Measurements from ENCODE around the gene LRP1B.
A peak's percentile ranks its signal among the peaks of the same experiment; 100 is the strongest.
"Not testable (repeated sequence)": the region's sequence is repeated elsewhere in the genome, so short reads cannot be mapped to it uniquely, and the experiment has no call there.

Gene LRP1B

GRCh38 chr2:140567734-140568133, 1563.1 kb downstream of the LRP1B start:
- Mint-ChIP-seq H3K9me3 (peaks cover 8% of the 10 kb centered on the region), H3K27ac (no peak overlapping the region), H3K4me1 (no peaks in the 10 kb centered on the region), H3K4me3 (no peak overlapping the region), H3K36me3 (no peaks in the 10 kb centered on the region)
- peak; percentile 71 for ATAC-seq
- DNase-seq (ENCODE audit: low spot score in 2 of 2): no peak

- peak; percentile 40 for ATAC-seq
- no peak for DNase-seq (ENCODE audit: low spot score in 2 of 2)
- no peaks in the 10 kb centered on the region for H3K4me1 Mint-ChIP-seq
- H3K9me3 Mint-ChIP-seq: peaks cover 8% of the 10 kb centered on the region
- H3K4me3 Mint-ChIP-seq: no peak overlapping the region
- H3K36me3 Mint-ChIP-seq: no peaks in the 10 kb centered on the region
- no peak overlapping the region for H3K27ac Mint-ChIP-seq
Measured at GRCh38 chr2:140565756-140566155, 1565.1 kb downstream of the LRP1B start.

- DNase-seq (ENCODE audit: low spot score in 2 of 2): no peak
- H3K9me3 Mint-ChIP-seq: peaks cover 17% of the 10 kb centered on the region
- H3K27ac Mint-ChIP-seq: no peak overlapping the region
- no peak overlapping the region for H3K4me3 Mint-ChIP-seq
- no peak for ATAC-seq
- no peaks in the 10 kb centered on the region for H3K4me1 Mint-ChIP-seq
- H3K36me3 Mint-ChIP-seq: no peaks in the 10 kb centered on the region
Measured at GRCh38 chr2:140555701-140556100, 1575.1 kb downstream of the LRP1B start.

GRCh38 chr2:140552634-140553033, 1578.2 kb downstream of the LRP1B start:
- H3K4me1 Mint-ChIP-seq: no peaks in the 10 kb centered on the region
- ATAC-seq (no peak), DNase-seq (ENCODE audit: low spot score in 2 of 2) (no peak)
- H3K27ac Mint-ChIP-seq: no peak overlapping the region
- no peak overlapping the region for H3K4me3 Mint-ChIP-seq
- no peaks in the 10 kb centered on the region for H3K36me3 Mint-ChIP-seq
- peaks cover 10% of the 10 kb centered on the region for H3K9me3 Mint-ChIP-seq

- DNase-seq (ENCODE audit: low spot score in 2 of 2) (no peak), ATAC-seq (no peak)
- no peak overlapping the region for H3K27ac Mint-ChIP-seq
- peaks cover 10% of the 10 kb centered on the region for H3K9me3 Mint-ChIP-seq
- no peaks in the 10 kb centered on the region for H3K36me3 Mint-ChIP-seq
- no peak overlapping the region for H3K4me3 Mint-ChIP-seq
- H3K4me1 Mint-ChIP-seq: no peaks in the 10 kb centered on the region
Measured at GRCh38 chr2:140551287-140551686, 1579.5 kb downstream of the LRP1B start.

GRCh38 chr2:140550821-140551220, 1580.0 kb downstream of the LRP1B start:
- H3K4me3 Mint-ChIP-seq: no peak overlapping the region
- no peaks in the 10 kb centered on the region for H3K4me1 Mint-ChIP-seq
- DNase-seq (ENCODE audit: low spot score in 2 of 2) (no peak), ATAC-seq (no peak)
- H3K9me3 Mint-ChIP-seq: peaks cover 10% of the 10 kb centered on the region
- H3K27ac Mint-ChIP-seq: no peak overlapping the region
- H3K36me3 Mint-ChIP-seq: no peaks in the 10 kb centered on the region

- H3K36me3 Mint-ChIP-seq; ATAC-seq; H3K27ac Mint-ChIP-seq; DNase-seq (ENCODE audit: low spot score in 2 of 2); H3K4me1 Mint-ChIP-seq; H3K4me3 Mint-ChIP-seq: not testable (repeated sequence)
- H3K9me3 Mint-ChIP-seq: peaks cover 16% of the 10 kb centered on the region
Measured at GRCh38 chr2:140544769-140545168, 1586.0 kb downstream of the LRP1B start.

- no peak overlapping the region for H3K4me3 Mint-ChIP-seq
- no peak overlapping the region for H3K27ac Mint-ChIP-seq
- H3K36me3 Mint-ChIP-seq: no peaks in the 10 kb centered on the region
- DNase-seq (ENCODE audit: low spot score in 2 of 2): no peak
- H3K4me1 Mint-ChIP-seq: no peaks in the 10 kb centered on the region
- H3K9me3 Mint-ChIP-seq: peaks cover 16% of the 10 kb centered on the region
- no peak for ATAC-seq
Measured at GRCh38 chr2:140542627-140543026, 1588.2 kb downstream of the LRP1B start.

- no peak for ATAC-seq
- Mint-ChIP-seq H3K4me3 (no peak overlapping the region), H3K27ac (no peak overlapping the region), H3K4me1 (no peaks in the 10 kb centered on the region), H3K36me3 (no peaks in the 10 kb centered on the region), H3K9me3 (peaks cover 8% of the 10 kb centered on the region)
- no peak for DNase-seq (ENCODE audit: low spot score in 2 of 2)
Measured at GRCh38 chr2:140539242-140539875, 1591.5 kb downstream of the LRP1B start.

GRCh38 chr2:140529706-140530105, 1601.1 kb downstream of the LRP1B start:
- Mint-ChIP-seq H3K4me1 (no peaks in the 10 kb centered on the region), H3K4me3 (no peak overlapping the region), H3K27ac (no peak overlapping the region), H3K36me3 (no peaks in the 10 kb centered on the region), H3K9me3 (peaks cover 21% of the 10 kb centered on the region)
- DNase-seq (ENCODE audit: low spot score in 2 of 2) (no peak), ATAC-seq (no peak)

- H3K36me3 Mint-ChIP-seq: no peaks in the 10 kb centered on the region
- H3K4me3 Mint-ChIP-seq: no peak overlapping the region
- ATAC-seq (no peak), DNase-seq (ENCODE audit: low spot score in 2 of 2) (no peak)
- no peak overlapping the region for H3K27ac Mint-ChIP-seq
- H3K4me1 Mint-ChIP-seq: no peaks in the 10 kb centered on the region
- H3K9me3 Mint-ChIP-seq: peaks cover 21% of the 10 kb centered on the region
Measured at GRCh38 chr2:140528982-140529381, 1601.8 kb downstream of the LRP1B start.

GRCh38 chr2:140526575-140526974, 1604.2 kb downstream of the LRP1B start:
- DNase-seq (ENCODE audit: low spot score in 2 of 2): no peak
- Mint-ChIP-seq H3K9me3 (peaks cover 18% of the 10 kb centered on the region), H3K36me3 (no peaks in the 10 kb centered on the region), H3K4me3 (no peak overlapping the region), H3K4me1 (no peaks in the 10 kb centered on the region), H3K27ac (no peak overlapping the region)
- no peak for ATAC-seq

- Mint-ChIP-seq H3K4me3 (no peak overlapping the region), H3K4me1 (no peaks in the 10 kb centered on the region), H3K9me3 (peaks cover 7% of the 10 kb centered on the region), H3K27ac (no peak overlapping the region), H3K36me3 (no peaks in the 10 kb centered on the region)
- DNase-seq (ENCODE audit: low spot score in 2 of 2) (no peak), ATAC-seq (no peak)
Measured at GRCh38 chr2:140512106-140512505, 1618.7 kb downstream of the LRP1B start.

GRCh38 chr2:140509765-140510164, 1621.1 kb downstream of the LRP1B start:
- Mint-ChIP-seq H3K4me3 (no peak overlapping the region), H3K27ac (no peak overlapping the region)

GRCh38 chr2:140508756-140509155, 1622.1 kb downstream of the LRP1B start:
- no peak for ATAC-seq
- no peak overlapping the region for H3K27ac Mint-ChIP-seq

More at GRCh38 chr2:140509765-140510164, 1621.1 kb downstream of the LRP1B start:
- DNase-seq (ENCODE audit: low spot score in 2 of 2) (no peak), ATAC-seq (no peak)
- H3K36me3 Mint-ChIP-seq: no peaks in the 10 kb centered on the region
- no peaks in the 10 kb centered on the region for H3K4me1 Mint-ChIP-seq
- peaks cover 7% of the 10 kb centered on the region for H3K9me3 Mint-ChIP-seq

GRCh38 chr2:140506606-140507005, 1624.2 kb downstream of the LRP1B start:
- no peaks in the 10 kb centered on the region for H3K36me3 Mint-ChIP-seq
- no peaks in the 10 kb centered on the region for H3K4me1 Mint-ChIP-seq
- H3K9me3 Mint-ChIP-seq: peaks cover 3% of the 10 kb centered on the region
- H3K4me3 Mint-ChIP-seq: no peak overlapping the region
- DNase-seq (ENCODE audit: low spot score in 2 of 2): no peak
- H3K27ac Mint-ChIP-seq: no peak overlapping the region
- ATAC-seq: no peak

More at GRCh38 chr2:140508756-140509155, 1622.1 kb downstream of the LRP1B start:
- H3K9me3 Mint-ChIP-seq: peaks cover 7% of the 10 kb centered on the region
- H3K36me3 Mint-ChIP-seq: no peaks in the 10 kb centered on the region
- no peak for DNase-seq (ENCODE audit: low spot score in 2 of 2)
- no peak overlapping the region for H3K4me3 Mint-ChIP-seq
- H3K4me1 Mint-ChIP-seq: no peaks in the 10 kb centered on the region

- no peak overlapping the region for H3K4me3 Mint-ChIP-seq
- H3K27ac Mint-ChIP-seq: no peak overlapping the region
- peaks cover 7% of the 10 kb centered on the region for H3K9me3 Mint-ChIP-seq
- H3K4me1 Mint-ChIP-seq: no peaks in the 10 kb centered on the region
- DNase-seq (ENCODE audit: low spot score in 2 of 2) (no peak), ATAC-seq (no peak)
- no peaks in the 10 kb centered on the region for H3K36me3 Mint-ChIP-seq
Measured at GRCh38 chr2:140504601-140505000, 1626.2 kb downstream of the LRP1B start.

All from stimulated activated effector memory CD8-positive, alpha-beta T cell treated with anti-CD3 and anti-CD28 coated beads, Interleukin-12 subunit alpha, Interleukin-12 subunit beta, amount 100 ng/mL, for 72 hours (primary cell).